Stimulated activated CD8-positive, alpha-beta memory T cell treated with anti-CD3 and anti-CD28 coated beads, Interleukin-4, amount 100 ng/mL, for 1 hour (primary cell): ENCODE results near the gene MEX3D.
"Not testable (repeated sequence)": the region's sequence is repeated elsewhere in the genome, so short reads cannot be mapped to it uniquely, and the experiment has no call there.

ENCODE experiments used
- DNase-seq, 2 donors: peaks; one replicate each; pipeline ENCODE4 v3.0.0-alpha.2; 2020; ENCODE audit warnings: low read depth in 2 of 2, low spot score in 1 of 2

The MEX3D gene

GRCh38 chr19:1540365-1540925, 27.7 kb downstream of the MEX3D start:
- DNase-seq, result no peak

- DNase-seq, result not testable (repeated sequence)
These were observed 28.4 kb downstream of the MEX3D start for GRCh38 chr19:1539749-1540148.

- no peak for DNase-seq
These were observed 29.1 kb downstream of the MEX3D start for GRCh38 chr19:1538978-1539377.

GRCh38 chr19:1535699-1536098, 32.4 kb downstream of the MEX3D start:
- not testable (repeated sequence) for DNase-seq

GRCh38 chr19:1534972-1535371, 33.2 kb downstream of the MEX3D start:
- no peak for DNase-seq

GRCh38 chr19:1533510-1534150, 34.5 kb downstream of the MEX3D start:
- DNase-seq, result no peak

GRCh38 chr19:1532003-1532402, 36.1 kb downstream of the MEX3D start:
- no peak for DNase-seq

- no peak for DNase-seq
These were observed 36.5 kb downstream of the MEX3D start for GRCh38 chr19:1531587-1531986.

GRCh38 chr19:1530856-1531255, 37.3 kb downstream of the MEX3D start:
- DNase-seq, result not testable (repeated sequence)

GRCh38 chr19:1529430-1529816, 38.7 kb downstream of the MEX3D start:
- DNase-seq, result no peak

- DNase-seq, result no peak
These were observed 39.3 kb downstream of the MEX3D start for GRCh38 chr19:1528596-1529429.

GRCh38 chr19:1527650-1528309, 40.3 kb downstream of the MEX3D start:
- DNase-seq, result no peak

GRCh38 chr19:1526979-1527649, 41.0 kb downstream of the MEX3D start:
- no peak for DNase-seq

GRCh38 chr19:1526066-1526778, 41.9 kb downstream of the MEX3D start:
- no peak for DNase-seq

GRCh38 chr19:1525343-1525742, 42.8 kb downstream of the MEX3D start:
- no peak for DNase-seq

GRCh38 chr19:1524972-1525325, 43.2 kb downstream of the MEX3D start:
- DNase-seq, result no peak

GRCh38 chr19:1524287-1524971, 43.7 kb downstream of the MEX3D start:
- DNase-seq, result no peak

GRCh38 chr19:1523412-1524286, 44.5 kb downstream of the MEX3D start, which contains the start of gene PLK5:
Gene PLK5, plus strand, starts transcription at chr19:1524077. Its CDS starts 2,920 bp downstream, at chr19:1526997.
- no peak for DNase-seq

- DNase-seq, result no peak
These were observed 45.3 kb downstream of the MEX3D start for GRCh38 chr19:1522838-1523237.
